UCSD-AML1 (cell line): ENCODE data around the gene SLF2.
"Not testable (repeated sequence)": the region's sequence is repeated elsewhere in the genome, so short reads cannot be mapped to it uniquely, and the experiment has no call there.

Experiments
- DNase-seq: peaks from one replicate; lab custom pipeline; 2025; ENCODE audit not compliant: unreplicated experiment; lab: John Stamatoyannopoulos, UW

Gene SLF2

DNA sequence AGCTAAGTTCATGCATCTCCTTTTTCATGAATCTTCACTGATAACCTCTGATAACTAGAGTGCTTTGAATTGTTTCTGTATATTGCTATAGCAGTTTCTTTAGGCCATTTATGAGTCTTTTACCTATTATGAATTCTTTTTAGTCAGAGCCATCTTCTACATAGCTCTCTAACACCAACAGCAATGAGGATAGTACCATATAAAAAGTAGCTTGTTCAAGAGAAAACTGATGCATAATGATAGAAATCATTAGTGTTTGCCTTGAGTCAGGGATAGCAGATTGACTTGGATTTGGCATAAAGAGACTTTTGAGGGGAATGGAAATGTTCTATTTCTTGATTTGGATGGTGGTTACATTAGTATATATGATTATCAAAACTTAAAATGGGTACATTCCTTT is 30.7 kb downstream of the SLF2 start:
- no peak for DNase-seq

DNA sequence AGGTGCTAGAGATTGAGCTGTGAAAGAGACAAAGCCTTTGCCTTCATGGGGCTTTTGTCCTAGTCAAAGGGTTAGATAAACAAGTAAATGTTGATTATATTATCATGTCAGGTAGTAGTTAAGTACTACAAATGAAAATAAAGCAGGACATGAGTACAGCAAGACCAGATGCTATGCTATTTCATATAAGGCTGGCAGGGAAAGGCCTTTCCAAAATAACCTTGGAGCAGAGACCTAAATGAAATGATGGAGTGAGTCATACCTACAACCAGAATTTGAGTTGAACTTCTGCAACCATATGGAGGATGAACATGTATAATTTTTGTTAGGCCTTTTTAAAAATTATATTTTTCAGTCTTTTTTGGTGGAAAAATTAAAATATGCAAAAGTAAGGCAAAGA is 33.0 kb downstream of the SLF2 start:
- DNase-seq, result no peak

DNA sequence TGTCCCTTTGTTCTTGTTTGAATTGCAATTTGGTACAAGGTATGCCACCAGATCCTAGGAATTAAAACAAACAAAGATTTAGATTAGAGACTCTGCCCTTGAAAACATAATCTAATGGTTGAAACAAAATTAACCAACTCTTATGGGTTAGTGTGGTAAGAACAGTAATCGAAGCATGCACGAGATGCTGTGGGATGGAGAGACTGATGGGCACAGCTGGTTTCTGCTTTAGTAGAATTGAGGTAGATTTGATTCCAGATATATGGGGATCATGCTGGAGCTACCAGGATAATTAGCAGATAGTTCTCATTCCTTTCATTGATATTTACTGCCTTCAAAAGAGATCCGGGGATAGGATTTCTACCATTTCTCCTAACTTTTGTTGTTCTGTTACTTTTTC is 36.2 kb downstream of the SLF2 start:
- DNase-seq, result no peak

DNA sequence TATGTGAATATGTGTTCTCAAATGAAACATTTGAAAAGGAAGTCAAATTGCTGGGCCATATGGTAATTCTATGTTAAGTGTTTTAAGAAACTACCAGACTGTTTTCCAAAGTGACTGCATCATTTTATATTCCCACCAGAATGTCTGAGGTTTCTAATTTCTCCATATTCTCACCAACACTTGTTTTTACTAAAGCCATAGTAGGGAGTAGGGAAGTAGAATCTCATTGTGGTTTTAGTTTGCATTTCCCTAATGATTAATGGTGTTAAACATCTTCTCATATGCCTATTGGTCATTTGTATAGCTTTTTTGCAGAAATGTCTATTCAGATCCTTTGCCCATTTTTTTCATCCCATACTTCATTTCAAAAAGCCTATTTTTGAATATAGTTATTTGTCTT is 47.5 kb downstream of the SLF2 start:
- no peak for DNase-seq

DNA sequence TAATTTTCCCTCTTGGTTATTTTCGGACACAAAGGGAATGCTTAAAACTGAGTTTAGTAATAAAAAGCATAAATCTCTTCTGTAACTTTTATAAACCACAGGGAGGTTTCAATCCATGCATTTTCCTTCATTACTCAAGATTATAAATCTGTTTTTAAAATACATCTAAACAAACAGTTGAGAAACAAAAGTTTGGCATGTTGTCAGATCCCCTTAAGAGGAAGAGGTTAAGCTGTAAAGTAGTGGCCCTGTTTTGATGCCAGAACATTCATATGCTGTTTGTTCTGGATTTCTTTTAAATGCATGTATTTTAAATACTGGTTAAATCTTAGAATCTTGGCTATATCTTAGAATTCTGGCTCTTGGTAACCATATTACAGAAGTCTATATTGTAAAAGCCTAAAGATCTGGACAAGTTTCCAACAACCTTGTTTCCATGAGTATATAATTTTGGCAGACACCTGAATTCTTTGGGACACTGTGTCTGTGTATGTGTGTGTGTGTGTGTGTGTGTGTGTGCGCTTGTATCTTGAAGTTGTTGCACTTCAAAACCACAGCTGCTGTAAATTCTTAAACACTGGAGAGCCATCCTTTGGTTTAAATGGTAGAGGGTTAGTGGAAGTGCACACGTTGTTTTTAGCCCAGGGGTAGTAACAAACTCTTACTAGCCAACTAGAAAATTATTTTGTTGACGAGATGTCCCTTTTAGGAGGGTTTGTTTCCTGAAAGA is 49.8 kb downstream of the SLF2 start:
- DNase-seq, result no peak

DNA sequence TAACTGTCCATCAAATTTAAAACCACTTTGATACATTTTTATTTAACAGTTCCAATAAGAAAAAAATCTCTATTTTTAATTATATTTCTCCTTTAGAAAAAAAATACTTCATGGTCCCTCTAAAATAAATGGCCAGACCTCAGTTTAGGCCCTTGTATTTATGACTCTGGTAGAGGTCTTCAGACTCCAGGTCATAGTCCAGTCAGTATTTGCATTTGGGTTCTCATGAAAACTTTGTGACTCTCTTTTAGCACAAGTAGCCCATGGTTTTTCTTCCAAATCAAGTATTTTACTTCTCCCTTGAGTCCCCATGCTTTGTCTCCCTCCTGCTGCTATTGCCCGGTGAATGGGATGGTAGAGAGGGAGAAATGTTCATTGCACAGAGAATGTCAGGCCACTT is 51.1 kb downstream of the SLF2 start:
- no peak for DNase-seq

DNA sequence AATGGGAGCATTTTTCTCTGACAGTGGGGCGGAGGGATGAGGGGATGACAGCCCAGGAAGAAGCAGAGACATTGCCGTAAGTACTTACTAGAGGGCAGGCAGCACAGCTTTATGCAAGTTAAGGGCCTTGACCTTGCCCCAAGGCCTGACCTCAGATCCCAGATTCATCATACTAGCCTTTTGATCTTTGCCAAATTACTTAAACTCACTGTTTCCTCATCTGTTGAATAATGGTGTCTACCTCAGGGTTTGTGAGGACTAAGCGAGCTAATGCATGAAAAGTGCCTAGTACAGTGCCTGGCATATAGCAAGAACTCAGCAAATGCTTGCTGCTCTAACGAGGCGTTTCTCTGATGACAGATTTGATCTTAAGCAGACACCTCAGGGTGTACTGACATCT is 53.1 kb downstream of the SLF2 start:
- no peak for DNase-seq

DNA sequence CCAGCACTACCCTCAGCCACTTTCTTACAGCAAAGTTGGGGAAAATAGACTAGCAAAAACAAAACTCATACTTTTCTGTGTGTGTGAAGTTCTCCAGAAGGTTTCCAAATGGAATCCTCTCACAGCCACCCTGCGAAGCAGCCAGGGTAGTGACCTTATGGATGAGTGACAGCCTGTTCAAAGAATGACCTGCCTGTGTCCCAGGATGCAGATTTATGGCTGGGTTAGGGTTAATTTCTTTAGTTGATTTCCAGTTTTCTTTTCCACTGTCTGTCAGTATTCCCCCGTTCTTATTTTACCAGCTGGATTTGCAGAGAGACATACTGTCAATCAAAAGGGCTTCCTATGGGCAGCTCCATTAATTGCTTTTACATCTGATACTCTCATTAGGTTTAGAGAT is 54.1 kb downstream of the SLF2 start:
- no peak for DNase-seq

DNA sequence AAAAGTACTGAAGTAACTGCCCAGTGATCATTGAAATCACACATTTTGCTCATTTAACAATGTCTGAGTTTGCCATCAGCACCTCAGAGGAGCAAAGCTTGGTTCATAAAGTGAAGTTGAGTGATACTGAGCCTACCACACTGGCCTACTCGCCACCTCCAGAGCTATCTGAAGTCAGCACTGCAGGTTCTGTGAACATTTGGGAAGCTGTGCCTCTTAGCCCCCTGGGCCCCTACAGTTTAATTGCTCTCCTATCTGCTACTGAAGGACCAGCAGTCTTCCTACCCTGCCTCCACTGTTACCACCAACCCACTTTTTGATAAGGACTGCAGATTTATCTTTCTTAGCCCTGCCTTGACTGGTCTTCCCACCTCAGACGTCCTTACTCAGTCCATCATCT is 54.6 kb downstream of the SLF2 start:
- no peak for DNase-seq

DNA sequence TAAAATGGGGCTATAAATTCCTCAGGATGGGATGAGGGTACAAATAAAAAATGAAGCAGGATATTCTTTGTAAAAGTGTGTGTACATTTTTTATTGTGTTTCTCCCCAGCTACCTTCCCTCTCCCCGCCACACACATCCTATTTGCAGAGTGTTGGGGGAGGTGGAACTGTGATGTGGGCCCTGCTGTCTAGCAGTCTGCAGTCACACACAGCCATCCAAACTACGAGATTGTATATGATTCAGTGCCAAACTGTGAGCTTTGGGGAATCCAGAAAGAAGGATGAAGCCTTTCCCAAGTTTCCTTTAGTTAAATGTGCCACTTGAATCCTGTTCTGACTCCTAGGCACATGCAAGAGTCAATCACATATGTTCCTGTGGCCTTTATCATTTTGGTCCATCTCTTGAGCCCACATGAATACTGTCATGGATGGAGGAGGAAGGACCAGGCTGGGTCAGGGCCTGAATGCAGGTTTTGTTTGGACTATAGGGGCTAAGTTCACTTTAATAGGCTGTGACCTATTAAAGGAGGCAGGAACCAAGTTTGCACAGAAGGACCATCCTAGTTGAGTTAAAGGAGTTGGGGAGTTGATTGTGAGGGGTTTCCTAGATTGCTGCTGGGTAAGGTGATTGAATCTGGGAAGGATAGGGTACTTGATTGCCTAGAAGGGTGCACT is 55.4 kb downstream of the SLF2 start:
- no peak for DNase-seq

DNA sequence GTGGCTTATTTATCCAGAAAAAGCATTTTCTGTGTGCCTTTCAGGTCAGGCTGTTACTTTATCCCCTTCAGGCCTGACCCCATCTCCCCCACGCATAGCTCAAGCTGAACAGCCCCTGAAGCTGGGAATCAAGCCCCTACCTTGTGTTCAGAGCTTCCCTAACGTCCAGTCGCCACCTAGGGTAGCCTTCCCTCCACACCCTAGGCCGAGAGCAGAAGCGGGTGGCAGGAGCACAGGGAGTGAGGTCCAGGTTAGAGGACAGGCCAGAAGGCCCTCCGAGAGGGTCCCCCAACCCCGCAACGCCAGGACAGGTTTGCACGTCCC is 56.1 kb downstream of the SLF2 start:
- no peak for DNase-seq

DNA sequence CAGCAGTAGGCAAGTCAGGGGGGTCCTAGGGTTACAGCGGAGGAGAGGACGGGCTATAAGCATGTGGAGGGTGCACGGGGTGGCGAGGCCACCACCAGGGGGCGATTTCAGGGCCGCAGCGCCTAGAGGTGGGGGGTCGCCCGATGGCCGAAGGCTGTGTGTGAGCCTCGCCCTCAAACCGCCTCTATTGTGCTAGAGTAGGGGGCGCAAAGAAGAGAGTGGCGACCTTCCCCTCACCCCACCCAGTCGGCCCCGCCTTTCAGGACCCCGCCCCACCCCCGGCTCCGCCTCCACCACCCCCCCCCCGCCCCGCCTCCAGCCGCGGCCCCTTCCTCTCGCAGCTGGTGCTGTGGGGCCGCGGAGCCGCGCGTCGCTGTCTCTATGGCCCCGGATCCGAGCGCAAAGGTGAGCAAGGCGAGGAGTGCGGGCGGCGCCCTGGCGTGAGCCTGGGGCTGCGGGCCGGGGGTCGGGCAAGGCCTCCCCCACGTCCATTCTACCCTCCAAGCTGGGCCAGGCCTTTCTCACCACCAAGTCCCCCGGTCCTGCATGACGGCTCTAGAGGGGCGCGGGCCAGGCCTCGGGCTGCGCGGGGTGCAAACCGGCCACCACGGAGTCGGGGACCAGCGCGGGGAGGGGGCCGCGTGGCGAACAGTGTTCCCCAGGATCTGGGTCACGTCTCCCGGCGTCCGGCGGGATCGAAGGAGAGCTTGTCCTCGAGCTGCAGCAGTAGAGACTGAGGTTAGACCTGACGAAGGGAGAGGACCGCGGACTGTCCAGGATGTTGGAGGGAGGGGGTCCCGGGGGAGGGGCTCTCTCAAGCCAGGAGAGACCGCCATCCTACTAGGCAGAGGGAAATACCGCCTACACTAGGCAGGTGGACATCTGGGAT is 56.7 kb downstream of the SLF2 start, which contains the start of gene SEMA4G:
SEMA4G (plus strand) TSS at position 318 of the 889 bp plus-strand sequence. CDS start 3,409 bp downstream, outside the sequence.
- peak; percentile 18 for DNase-seq

DNA sequence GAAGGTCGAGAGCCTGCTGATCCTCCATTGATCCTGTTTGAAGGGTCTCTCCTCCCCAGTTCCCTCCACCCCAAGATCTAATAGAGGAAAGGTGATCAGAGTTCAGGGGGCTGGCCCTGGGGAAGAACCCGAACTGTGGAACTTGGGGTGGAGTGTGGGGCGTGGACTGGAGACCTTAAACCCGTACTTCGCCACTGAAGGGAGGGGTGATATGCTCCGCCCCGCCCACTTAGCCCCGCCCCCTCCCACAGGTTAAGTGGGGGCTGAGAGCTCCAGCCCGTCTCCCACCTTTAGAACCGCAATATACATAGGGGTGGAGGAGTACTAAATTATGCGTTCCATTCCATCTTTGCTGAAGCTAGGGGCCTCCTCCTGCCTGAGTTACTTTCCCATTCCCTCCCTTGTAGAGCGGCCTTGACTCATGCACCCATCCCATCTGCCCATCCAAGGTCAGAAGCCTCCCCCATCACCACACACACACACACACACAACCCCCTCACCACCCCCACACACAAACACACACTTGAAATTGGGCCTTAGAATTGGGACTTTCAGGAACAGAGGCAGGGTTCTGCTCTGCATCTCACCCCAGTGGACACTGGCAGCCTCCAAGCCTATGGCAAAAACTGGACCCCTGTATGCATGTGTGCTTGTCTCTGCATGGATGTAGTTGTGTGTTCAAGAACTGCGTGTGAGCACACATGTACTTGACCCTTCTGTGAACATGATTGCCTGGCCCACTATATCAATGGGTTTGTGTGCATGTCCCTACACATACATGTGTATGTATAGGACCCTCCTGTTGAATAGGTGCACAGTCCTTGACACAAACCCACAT is 57.5 kb downstream of the SLF2 start:
- no peak for DNase-seq

DNA sequence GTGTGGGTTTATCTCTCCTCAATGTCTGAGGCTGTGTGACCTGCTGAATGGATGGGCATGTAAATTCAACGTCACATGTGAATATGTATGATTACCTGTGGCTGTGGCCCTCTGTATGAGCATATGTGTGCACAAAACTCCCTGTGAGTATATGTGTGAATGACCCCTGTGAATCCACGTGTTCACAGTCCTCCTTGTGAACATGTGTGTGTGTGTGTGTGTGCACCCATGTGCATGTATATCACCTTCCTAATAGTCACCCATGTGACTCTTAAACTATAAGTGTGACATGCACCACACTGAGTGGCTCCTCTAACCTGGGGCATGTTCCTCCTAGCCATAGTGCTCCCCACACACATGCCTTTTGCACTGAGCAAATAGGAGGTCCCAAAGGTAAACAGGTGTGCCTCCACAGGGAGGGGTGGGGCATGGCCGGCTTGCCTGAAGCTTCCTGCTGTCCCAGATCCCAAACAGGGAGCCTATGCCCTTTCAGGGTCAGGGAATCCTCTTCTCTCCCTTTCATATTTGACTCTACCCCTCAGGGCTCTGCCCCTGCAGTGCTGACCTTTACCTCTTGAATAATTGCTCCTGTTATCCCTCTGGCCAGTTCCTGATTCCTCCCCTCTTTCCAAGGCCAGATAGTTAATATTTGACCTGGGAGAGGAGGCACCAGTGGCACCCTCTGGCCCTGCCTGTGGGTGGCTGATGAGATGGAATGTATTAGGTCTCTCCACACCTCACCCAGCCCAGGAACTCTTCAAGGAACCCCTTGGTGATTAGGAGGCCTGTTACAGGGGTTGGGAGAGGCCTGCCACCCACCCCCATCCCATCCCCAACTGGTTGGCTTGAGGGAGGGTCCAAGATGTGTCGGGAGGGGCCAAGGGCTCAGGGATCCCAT is 58.4 kb downstream of the SLF2 start:
- no peak for DNase-seq

DNA sequence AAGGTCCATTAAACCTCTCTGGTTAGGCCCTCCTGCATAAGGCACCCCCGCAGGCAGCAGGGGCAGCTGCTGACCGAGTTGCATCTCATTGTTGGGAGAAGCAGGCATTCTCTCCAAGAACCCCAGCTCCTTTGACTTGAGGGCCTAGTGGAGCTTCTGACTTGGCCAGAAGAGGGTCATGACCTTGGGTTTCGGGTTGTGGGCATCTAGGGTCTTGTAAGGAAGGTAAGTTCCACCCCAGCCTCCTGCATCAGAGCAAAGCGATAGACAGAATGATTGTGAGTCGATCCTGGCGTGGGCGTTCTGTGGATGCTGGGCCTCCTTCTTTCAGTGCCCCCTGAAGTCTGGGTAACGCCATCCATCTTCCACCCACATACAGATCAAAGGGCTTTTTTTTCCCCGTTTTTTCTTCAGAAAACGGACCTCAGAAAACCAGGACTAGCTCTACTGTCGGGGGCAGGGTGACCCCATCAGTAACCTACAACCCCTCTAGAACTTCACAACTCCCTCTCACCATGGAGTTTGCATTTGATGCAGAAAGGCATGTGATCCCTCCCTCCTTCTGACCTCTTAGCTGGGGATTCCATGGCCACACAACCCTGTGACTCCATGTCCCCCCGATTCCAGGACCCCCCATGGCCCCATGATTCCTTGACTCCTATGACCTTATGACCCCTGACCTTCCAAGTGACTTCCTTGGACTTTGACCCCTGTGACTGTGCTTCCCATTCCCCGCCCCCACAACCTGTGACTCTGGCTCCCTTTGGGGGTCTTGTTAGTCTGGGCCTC is 59.5 kb downstream of the SLF2 start:
- no peak for DNase-seq

DNA sequence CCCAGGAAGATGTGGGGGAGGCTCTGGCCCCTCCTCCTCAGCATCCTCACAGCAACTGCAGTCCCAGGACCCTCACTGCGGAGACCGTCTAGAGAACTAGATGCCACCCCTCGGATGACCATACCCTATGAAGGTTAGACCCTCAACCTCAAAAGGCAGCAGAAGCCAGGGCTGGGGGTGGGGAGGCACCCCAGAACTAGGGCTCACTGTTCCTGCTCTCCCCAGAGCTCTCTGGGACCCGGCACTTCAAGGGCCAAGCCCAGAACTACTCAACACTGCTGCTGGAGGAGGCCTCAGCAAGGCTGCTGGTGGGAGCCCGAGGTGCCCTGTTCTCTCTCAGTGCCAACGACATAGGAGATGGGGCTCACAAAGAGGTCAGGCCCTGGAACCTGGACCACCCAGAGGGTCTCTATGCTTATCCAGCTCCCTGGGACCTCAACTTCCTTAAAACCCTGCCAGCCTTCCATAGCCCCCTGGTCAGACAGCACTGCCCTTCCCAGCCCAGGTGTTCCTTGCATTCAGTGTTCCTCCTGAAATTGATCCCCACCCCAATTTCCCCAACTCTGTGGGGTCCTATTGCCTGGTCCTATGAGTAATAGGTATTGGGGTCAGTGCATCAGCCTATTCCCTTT is 60.3 kb downstream of the SLF2 start:
- DNase-seq, result no peak

DNA sequence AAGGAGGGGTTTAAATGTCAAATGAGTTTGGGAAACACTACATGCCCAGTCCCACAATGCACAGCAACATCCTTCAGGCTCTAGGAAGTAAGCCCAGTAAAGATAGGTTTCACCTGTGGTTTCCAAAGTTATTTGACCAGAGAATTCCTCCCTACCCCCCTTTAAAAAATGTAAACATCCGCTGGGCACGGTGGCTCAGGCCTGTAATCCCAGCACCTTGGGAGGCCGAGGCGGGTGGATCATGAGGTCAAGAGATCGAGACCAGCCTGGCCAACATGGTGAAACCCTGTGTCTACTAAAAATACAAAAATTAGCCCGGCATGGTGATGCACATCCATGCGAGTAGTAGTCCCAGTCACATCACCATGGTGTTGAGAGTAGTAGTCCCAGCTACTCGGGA is 62.6 kb downstream of the SLF2 start:
- not testable (repeated sequence) for DNase-seq

DNA sequence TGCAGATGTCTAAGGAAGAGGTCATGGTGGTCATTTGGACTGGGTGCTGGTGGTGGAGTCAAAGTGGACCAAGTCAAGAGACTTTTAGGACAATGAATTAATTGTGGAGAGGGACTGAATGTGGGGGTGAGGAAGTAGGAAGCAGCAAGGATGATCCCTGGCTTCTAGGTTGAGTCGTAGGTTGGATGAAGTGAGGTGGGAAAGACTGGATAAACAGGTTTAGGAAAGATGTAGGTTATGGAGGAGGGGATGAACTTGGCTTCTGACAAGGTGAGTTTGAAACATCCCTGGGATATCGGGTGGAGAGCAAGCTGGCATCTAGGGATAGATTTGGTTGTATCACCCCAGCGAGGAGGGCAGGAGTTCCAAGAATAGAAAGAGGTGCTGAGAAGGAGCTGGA is 64.1 kb downstream of the SLF2 start:
- no peak for DNase-seq

DNA sequence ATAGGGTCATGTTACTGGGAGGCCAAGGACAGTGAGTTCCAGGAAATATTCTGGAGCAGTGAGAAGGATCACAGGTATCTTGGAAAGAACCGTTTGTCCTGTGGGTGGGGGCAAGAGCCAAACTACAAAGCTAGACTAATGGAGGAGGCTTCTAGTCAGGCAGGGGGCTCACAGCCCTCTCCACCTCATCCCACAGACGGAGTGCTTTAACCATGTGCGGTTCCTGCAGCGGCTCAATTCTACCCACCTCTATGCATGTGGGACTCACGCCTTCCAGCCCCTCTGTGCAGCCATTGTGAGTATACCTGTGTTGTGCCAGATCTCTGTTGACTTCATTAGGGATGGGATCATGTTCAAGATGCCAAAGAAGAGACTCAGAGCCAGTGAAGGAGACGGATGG is 64.7 kb downstream of the SLF2 start:
- DNase-seq, result no peak
